ENCODE data around the gene PHACTR2.

DNA sequence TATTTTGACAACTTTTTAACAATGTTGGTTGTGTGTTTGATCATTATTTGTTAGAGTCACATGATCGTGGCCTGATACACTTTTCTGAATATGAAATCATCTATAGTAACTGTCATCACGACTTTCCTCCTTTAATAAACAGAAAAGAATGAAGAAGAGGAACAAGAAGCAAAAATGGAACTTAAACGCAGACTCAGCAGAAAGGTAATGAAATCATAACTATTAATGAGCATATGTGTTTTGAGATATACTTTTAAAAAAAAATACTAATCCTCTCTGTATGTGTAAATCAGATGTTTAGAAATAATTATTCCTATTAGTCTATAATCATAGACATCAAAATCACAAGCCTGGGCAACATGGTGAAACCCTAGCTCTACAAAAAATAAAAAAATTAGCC lies 105.3 kb downstream of the PHACTR2 start:
- TF ChIP-seq, protein P1, sequence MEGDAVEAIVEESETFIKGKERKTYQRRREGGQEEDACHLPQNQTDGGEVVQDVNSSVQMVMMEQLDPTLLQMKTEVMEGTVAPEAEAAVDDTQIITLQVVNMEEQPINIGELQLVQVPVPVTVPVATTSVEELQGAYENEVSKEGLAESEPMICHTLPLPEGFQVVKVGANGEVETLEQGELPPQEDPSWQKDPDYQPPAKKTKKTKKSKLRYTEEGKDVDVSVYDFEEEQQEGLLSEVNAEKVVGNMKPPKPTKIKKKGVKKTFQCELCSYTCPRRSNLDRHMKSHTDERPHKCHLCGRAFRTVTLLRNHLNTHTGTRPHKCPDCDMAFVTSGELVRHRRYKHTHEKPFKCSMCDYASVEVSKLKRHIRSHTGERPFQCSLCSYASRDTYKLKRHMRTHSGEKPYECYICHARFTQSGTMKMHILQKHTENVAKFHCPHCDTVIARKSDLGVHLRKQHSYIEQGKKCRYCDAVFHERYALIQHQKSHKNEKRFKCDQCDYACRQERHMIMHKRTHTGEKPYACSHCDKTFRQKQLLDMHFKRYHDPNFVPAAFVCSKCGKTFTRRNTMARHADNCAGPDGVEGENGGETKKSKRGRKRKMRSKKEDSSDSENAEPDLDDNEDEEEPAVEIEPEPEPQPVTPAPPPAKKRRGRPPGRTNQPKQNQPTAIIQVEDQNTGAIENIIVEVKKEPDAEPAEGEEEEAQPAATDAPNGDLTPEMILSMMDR (IDR thresholded peaks at IDR 0.05) = no peak
- TF ChIP-seq EP300 (IDR thresholded peaks at IDR 0.05) = no peak
- TF ChIP-seq POLR2A (IDR thresholded peaks at IDR 0.05) = no peak

All from tibial nerve (tissue), 4 donors.